ENCODE results near the gene OCA2. TPM values are rescaled to one million over a fixed set of nuclear protein-coding genes. Genes with fewer than 3 reads are reported as not detected.

The OCA2 gene
- total RNA-seq, 1 experiment from 2014 or later = 0.13 TPM

DNA sequence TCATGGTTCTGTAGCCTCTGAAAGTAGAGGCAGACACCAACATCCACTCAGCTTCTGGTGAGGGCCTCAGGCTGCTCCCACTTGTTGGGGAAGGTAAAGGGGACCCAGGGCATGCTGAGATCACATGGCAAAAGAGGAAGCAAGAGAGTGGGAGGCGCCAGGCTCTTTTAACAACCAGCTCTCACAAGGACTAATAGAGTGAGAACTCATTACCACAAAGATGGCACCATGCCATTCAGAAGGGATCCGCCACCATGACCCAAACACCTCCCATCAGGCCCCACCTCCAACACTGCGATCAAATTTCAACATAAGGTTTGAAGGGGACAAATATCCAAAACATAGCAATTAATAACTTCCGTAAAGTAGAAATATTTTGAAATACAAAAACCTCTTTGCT, 192.3 kb downstream of the OCA2 start:
- no peak for ATAC-seq
- no peaks in the 10 kb centered on the region for H3K9me3 ChIP-seq (ENCODE audit: control insufficient read depth, insufficient read depth, low read depth, low read length)
- BruUV-seq (replicated peaks) = no TSS peak
- no peak overlapping the region for H3K4me3 ChIP-seq (ENCODE audit: low read depth in 2 of 2, low read length in 2 of 2)
- in situ Hi-C loops (cut with HindIII; ENCODE audit: low pct_unique_long_range_greater_than_20kb, low sequenced_read_pairs) = no loop called here
- H3K27me3 ChIP-seq (ENCODE audit: control insufficient read depth, insufficient read depth, low read length) = no peaks in the 10 kb centered on the region
- TF ChIP-seq, protein P1, sequence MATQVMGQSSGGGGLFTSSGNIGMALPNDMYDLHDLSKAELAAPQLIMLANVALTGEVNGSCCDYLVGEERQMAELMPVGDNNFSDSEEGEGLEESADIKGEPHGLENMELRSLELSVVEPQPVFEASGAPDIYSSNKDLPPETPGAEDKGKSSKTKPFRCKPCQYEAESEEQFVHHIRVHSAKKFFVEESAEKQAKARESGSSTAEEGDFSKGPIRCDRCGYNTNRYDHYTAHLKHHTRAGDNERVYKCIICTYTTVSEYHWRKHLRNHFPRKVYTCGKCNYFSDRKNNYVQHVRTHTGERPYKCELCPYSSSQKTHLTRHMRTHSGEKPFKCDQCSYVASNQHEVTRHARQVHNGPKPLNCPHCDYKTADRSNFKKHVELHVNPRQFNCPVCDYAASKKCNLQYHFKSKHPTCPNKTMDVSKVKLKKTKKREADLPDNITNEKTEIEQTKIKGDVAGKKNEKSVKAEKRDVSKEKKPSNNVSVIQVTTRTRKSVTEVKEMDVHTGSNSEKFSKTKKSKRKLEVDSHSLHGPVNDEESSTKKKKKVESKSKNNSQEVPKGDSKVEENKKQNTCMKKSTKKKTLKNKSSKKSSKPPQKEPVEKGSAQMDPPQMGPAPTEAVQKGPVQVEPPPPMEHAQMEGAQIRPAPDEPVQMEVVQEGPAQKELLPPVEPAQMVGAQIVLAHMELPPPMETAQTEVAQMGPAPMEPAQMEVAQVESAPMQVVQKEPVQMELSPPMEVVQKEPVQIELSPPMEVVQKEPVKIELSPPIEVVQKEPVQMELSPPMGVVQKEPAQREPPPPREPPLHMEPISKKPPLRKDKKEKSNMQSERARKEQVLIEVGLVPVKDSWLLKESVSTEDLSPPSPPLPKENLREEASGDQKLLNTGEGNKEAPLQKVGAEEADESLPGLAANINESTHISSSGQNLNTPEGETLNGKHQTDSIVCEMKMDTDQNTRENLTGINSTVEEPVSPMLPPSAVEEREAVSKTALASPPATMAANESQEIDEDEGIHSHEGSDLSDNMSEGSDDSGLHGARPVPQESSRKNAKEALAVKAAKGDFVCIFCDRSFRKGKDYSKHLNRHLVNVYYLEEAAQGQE (IDR thresholded peaks at IDR 0.05; ENCODE audit: insufficient read depth in 1 of 2, low read depth in 2 of 2, low read length in 1 of 2) = no peak
- TF ChIP-seq TCF7L2 (IDR thresholded peaks at IDR 0.05; ENCODE audit: low read depth, low read length) (no peak), SIN3A (IDR thresholded peaks at IDR 0.05; ENCODE audit: borderline replicate concordance, insufficient read depth, low read depth, low read length) (no peak), POLR2AphosphoS5 (IDR thresholded peaks at IDR 0.05; ENCODE audit: low read depth, low read length) (no peak)
- TF ChIP-seq, protein P2, sequence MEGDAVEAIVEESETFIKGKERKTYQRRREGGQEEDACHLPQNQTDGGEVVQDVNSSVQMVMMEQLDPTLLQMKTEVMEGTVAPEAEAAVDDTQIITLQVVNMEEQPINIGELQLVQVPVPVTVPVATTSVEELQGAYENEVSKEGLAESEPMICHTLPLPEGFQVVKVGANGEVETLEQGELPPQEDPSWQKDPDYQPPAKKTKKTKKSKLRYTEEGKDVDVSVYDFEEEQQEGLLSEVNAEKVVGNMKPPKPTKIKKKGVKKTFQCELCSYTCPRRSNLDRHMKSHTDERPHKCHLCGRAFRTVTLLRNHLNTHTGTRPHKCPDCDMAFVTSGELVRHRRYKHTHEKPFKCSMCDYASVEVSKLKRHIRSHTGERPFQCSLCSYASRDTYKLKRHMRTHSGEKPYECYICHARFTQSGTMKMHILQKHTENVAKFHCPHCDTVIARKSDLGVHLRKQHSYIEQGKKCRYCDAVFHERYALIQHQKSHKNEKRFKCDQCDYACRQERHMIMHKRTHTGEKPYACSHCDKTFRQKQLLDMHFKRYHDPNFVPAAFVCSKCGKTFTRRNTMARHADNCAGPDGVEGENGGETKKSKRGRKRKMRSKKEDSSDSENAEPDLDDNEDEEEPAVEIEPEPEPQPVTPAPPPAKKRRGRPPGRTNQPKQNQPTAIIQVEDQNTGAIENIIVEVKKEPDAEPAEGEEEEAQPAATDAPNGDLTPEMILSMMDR (IDR thresholded peaks at IDR 0.05) = no peak
- H3K4me1 ChIP-seq (ENCODE audit: control insufficient read depth, insufficient read depth, low read length) = no peaks in the 10 kb centered on the region
- H3K27ac ChIP-seq (ENCODE audit: low read length) = no peak overlapping the region
- CTCF ChIA-PET = no interaction called here
- POLR2A ChIA-PET = no interaction called here
- DNase-seq (ENCODE audit: low read depth, low spot score) = no peak
- no peaks in the 10 kb centered on the region for H3K36me3 ChIP-seq (ENCODE audit: control insufficient read depth, insufficient read depth, low read length)
- intact Hi-C loops (cut with micrococcal nuclease; ENCODE audit: unreplicated experiment) = no loop called here

DNA sequence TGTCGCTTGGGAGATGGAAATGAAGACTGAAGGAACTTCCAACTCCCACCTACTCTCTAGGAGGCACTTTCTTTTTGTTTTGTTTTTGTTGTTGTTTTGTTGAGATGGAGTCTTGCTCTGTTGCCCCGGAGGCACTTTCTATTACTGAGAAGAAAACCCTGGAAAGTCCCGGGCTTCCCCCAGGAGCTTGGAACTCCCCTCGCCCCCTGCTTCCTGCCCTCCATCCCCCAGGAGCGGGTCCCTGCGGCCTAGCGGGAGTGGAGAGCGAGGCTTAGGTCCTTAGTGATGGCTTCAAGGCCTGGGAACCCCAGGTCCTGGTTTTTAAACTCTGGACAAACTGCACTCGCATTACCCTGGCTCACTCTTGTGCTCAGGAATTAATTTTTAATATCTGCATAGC, 195.7 kb downstream of the OCA2 start:
- DNase-seq (ENCODE audit: low read depth, low spot score) = no peak
- in situ Hi-C loops (cut with HindIII; ENCODE audit: low pct_unique_long_range_greater_than_20kb, low sequenced_read_pairs) (no loop called here), intact Hi-C loops (cut with micrococcal nuclease; ENCODE audit: unreplicated experiment) (no loop called here)
- ATAC-seq = no peak
- TF ChIP-seq SIN3A (IDR thresholded peaks at IDR 0.05; ENCODE audit: borderline replicate concordance, insufficient read depth, low read depth, low read length) (no peak), TCF7L2 (IDR thresholded peaks at IDR 0.05; ENCODE audit: low read depth, low read length) (no peak)
- TF ChIP-seq, protein P2 (IDR thresholded peaks at IDR 0.05) = no peak
- TF ChIP-seq, protein P1 (IDR thresholded peaks at IDR 0.05; ENCODE audit: insufficient read depth in 1 of 2, low read depth in 2 of 2, low read length in 1 of 2) = no peak
- Histone ChIP-seq H3K36me3 (ENCODE audit: control insufficient read depth, insufficient read depth, low read length) (no peaks in the 10 kb centered on the region), H3K27me3 (ENCODE audit: control insufficient read depth, insufficient read depth, low read length) (no peaks in the 10 kb centered on the region), H3K27ac (ENCODE audit: low read length) (no peak overlapping the region), H3K9me3 (ENCODE audit: control insufficient read depth, insufficient read depth, low read depth, low read length) (no peaks in the 10 kb centered on the region), H3K4me1 (ENCODE audit: control insufficient read depth, insufficient read depth, low read length) (no peaks in the 10 kb centered on the region), H3K4me3 (ENCODE audit: low read depth in 2 of 2, low read length in 2 of 2) (no peak overlapping the region)
- POLR2A ChIA-PET = no interaction called here
- CTCF ChIA-PET = no interaction called here
- no TSS peak for BruUV-seq (replicated peaks)

Data from Panc1 (cell line).